Measurements from ENCODE around the gene EYA3.

EYA3 gene

DNA sequence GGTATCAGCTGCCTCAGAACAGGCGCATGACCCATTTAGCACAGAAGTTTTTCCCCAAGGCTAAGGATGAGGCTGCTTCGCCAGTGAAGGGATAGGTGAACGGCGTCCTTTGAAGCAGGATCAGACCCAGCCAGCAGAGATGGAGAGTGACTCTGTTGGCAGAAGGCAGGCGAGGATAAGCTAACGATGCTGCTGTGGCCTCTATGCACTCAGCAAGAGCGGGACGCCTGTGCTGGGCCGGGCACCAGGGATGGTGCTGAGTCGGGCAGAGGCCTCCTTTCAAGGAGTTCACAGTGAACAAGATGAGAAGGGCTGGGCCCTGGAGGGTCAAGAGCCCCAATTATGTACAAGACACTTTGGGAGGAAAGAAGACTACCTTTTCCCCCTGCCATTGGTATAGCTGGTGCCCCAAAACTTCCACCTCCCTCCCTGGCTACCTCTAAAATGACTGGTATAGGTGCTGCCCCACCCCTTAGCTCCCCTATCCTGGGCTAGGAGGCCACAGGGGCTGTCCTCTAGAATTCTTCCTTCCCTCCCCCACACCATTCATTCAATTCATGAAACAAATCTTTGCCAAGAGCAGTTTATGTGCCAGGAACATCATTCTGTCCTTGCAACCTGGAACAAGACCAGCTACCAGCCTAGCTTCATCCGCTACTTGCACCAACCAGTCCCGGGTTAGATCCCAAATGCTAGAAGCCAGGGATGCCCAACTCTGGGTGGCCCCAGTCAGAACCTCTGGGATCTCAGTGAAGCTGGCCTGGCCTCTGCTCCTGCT is 121.1 kb downstream of the EYA3 start:
- DNase-seq, result no peak

DNA sequence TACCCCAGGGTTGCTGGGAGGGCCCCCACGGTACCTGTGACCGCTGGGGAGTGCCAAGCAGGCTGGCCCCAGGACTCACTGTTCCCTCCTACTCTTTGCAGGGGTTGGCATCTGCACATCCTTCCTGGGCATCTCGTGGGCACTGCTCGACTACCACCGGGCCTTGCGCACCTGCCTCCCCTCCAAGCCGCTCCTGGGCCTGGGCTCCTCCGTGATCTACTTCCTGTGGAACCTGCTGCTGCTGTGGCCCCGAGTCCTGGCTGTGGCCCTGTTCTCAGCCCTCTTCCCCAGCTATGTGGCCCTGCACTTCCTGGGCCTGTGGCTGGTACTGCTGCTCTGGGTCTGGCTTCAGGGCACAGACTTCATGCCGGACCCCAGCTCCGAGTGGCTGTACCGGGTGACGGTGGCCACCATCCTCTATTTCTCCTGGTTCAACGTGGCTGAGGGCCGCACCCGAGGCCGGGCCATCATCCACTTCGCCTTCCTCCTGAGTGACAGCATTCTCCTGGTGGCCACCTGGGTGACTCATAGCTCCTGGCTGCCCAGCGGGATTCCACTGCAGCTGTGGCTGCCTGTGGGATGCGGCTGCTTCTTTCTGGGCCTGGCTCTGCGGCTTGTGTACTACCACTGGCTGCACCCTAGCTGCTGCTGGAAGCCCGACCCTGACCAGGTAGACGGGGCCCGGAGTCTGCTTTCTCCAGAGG is 121.9 kb downstream of the EYA3 start:
- DNase-seq, result no peak

DNA sequence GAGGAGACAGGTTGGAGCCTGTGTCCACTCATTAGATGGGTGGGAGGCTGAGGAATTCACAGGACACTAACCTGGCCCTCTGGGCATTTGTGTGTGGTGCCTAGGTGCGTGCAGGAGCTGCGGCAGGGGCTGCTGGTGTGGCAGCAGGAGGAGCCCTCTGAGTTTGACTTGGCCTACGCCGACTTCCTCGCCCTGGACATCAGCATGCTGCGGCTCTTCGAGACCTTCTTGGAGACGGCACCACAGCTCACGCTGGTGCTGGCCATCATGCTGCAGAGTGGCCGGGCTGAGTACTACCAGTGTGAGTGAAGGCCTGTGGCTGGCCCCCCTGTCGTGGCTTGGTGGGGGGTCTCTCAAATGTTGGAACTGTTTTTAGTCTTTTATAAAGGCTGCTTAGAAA is 125.0 kb downstream of the EYA3 start:
- DNase-seq, result no peak

DNA sequence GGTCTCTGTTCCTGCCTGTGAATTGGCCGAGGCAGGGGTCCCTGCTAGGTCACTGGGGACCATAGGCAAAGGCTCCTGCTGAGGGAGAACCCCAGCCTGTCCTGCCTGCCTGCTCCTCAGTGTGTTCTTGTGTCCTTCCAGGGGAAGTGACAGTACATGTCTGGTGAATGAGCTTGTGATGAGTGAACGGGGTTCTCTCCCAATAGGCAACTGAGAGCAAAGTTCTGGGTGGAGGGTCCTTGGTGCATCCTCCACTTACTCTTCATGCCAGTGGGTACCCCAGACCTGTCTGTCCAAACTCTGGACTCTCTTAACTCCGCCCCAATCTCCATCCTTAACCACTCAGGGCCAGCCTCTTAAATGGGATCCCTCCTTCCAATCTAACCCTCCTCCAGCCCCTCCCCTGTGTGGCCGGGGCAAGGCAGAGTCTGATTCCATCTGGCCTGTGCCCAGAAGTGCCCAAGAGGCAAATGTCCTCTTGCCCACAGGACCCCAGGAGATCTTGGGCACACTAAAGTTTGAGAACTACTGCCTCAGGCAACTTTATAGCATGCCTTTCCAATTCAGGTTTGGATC is 126.7 kb downstream of the EYA3 start:
- peak in 1 of 2 experiments; percentile 11 for DNase-seq

GRCh38 chr1:27960762-27961645 is 127.4 kb downstream of the EYA3 start:
- DNase-seq, result no peak

DNA sequence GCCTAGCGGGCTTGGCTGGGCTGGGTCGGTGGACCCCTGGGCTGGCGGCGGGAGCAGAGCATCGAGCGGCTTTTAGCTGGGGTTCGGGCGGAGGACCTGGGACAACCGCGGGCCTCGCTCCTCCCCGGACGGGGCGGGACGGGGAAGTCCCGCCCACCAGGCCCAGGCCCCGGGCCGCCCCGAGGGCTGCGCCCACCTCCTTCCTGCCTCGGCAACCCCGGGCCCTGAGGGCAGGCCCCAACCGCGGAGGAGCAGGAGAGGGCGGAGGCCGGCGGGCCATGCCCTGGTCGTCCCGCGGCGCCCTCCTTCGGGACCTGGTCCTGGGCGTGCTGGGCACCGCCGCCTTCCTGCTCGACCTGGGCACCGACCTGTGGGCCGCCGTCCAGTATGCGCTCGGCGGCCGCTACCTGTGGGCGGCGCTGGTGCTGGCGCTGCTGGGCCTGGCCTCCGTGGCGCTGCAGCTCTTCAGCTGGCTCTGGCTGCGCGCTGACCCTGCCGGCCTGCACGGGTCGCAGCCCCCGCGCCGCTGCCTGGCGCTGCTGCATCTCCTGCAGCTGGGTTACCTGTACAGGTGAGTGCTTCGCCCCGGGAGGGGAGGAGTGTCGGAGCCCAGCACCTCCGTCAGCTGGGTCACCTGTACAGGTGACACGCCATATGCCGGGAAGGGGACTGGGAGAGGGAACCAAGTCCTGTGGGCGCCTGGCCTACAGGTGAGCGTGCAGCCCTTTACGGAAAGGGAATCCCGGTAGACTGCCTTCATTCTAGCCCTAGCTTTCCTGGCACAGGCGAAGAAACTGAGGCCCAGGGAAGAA is 128.4 kb downstream of the EYA3 start, which contains the start of gene XKR8:
Gene XKR8 (plus strand): TSS at position 182 of the 812 bp plus-strand sequence. CDS start 97 bp downstream, at position 279.
- DNase-seq, result peak; percentile 37 to 52

- no peak for DNase-seq
Observed at GRCh38 chr1:27958513-27958912, 129.9 kb downstream of the EYA3 start.

DNA sequence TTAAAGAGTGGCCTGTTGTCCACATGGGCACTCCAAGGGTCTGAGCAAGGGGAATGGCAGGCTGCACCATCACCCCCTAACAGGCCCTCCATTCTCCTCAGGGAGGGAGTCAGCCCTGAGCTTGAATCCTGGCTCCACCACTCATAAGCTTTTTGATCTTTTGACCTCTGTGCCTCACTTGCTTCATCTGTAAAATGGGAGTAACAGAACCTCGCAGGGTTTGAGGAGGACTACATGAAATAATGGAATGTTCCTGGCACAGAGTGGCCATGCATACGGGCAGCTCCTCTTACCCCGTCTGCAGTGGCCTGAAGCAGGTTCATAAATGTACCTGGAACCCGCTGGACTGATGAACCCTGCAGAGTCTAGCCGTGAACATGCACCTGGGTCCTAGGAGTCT is 130.8 kb downstream of the EYA3 start:
- no peak for DNase-seq

GRCh38 chr1:27956761-27957160 is 131.6 kb downstream of the EYA3 start:
- DNase-seq, result no peak

DNA sequence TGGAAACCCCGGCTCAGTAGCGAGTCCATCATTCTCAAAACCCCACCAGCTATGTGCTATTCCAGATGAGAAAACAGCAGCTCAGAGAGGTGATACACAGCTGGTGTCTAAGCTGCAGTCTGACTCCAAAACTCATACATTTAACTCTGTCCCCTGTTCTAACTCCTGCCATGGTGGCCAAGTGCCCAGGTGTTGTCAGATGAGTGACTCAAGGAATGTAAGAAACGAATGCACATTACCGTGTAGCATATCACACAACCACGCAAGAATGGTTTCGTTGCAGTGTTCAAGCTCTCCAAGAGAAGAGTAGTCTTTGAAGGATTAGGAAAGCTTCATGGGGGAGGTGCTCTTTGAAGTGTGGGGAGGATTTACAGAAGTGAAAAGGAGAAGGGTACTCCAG is 133.3 kb downstream of the EYA3 start:
- DNase-seq, result no peak

- DNase-seq, result no peak
Observed at GRCh38 chr1:27954186-27954585, 134.2 kb downstream of the EYA3 start.

DNA sequence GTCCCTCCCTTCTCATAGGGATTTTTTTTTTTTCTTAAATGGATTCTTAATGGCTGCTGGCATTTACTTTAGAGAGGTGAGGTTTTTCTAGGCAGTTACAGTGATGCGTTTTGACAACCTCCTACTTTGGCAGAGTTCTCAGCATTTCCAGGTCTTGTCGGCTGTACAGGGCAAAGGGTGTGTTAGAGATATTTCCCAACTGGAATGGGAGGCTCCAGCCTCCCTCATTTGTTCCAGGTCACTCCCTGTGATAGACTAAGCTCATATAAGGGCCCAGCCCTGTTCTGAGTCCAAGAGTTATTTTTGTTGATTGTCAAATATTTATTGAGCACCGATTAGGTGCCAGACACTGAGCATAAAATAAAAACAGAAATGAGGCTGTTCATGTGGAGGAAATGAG is 136.3 kb downstream of the EYA3 start:
- no peak for DNase-seq

GRCh38 chr1:27951396-27951795 is 137.0 kb downstream of the EYA3 start:
- DNase-seq, result no peak

DNA sequence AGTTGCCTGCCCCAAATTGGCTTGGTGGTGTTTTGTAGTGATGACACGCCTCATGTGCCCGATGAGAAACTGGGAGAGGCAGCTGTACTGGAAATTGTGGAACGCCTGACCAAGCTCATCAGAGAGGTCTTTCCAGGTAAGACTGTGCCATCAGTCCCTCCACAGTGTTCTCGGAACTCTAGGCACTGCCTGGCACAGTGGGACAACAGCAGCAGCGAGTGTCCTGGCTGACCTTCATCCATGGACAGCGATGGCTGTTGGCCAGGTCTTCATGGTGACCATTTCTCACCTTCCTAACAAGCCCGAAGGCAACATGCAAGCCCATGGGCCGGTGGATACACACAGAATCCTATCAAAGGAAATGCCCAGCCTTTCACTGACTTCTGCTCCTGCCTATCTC is 139.4 kb downstream of the EYA3 start:
- DNase-seq, result no peak

DNA sequence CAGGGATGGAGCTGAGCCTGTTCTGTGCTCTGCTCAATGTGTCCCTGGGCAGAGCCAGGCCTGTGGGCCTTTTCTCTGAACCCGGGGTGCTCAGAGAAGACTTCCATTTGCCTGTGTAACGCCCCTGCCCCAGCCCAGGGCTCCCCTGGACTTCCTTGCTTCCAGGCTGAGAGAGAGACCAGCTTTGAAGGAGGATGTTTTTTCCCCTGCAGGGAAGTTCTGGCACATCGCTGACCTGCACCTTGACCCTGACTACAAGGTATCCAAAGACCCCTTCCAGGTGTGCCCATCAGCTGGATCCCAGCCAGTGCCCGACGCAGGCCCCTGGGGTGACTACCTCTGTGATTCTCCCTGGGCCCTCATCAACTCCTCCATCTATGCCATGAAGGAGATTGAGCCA is 143.4 kb downstream of the EYA3 start:
- no peak for DNase-seq

DNA sequence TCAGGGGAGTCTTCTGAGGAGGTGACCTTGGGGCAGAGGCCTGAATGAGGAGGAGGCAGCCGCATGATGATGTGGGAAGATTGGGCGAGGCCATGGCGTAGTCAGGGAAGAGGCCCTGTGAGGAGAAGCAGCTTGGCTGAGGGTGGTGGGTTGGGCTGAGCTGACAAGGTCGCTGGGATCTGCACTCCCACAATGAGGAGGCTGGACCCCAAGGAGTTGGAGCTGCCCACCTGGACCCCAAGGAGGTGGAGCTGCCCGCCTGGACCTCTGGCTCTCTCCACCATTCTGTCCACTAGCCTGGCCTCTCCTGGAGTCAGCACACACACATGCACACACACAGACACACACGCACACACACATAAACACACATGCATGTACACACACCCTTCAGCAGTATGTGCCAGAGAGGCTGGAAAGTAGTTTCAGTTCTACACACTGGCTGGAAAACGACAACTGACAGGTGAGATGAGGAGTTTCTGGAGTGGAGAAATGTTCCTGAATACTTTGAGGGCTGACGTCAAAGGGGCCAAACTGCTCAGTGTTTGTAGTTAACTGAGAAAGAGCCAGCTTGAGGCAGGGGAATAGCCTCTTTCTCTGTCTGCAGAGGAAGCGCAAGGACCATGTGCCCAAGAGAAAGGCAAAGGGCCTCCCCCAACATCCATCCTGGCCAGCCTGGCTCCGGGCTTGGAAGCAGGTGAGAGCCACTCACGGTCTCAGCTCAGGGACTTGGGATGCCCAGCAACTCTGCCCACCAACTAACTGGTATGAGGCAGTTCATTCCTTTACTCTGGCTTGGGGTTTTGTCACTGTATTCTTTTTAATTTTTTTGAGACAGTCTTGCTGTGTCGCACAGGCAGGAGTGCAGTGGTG is 146.5 kb downstream of the EYA3 start:
- no peak for DNase-seq

DNA sequence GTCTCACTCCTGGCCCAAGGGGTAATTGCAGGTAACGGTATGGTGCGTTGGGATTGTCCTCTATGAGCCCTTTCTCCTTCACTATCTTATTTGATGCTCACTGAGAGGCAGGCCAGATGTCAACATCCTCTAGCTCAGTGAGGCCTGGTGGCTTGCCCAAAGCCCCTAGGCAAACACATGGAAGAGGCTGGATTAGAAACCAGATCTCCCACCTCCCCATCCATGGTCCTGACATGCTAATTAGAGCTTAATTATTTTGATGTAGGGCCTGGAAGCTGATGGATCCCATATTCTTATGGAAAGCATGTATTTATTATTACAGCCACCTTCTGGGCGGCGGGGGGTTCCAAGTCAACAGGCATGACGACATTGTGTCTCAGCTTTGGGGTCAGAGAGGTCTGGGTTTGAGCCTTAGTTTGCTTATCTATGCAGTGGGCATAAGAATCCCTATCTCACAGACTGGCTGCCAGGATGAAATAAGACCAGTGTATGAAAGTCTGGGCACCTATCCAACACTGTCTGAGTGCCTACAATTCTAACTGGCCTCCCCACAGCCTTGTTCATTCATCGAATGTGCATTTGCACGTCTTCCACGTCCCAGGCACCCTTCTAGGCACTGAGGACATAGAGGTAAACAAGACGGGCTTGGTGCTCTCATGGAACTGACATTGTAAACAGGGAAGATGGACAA is 147.4 kb downstream of the EYA3 start:
- DNase-seq, result no peak

DNA sequence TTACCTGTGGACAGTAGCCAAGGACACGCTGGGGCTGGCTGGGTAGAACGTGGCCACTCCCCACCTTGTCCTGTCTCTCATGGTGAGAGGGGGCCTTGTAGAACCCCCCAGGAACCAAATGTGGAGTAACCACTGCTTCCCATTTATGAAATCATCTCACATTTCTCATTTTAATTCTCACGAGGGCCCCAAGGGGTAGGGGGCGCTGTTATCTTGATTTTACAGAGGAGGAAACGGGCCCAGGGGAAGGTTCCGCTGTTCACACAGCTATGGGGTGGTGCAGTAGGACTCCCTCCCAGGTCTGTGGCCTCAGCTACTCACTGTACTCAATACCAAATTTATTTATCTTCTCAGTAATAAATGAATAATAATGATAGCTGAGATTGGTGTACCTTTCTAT is 148.1 kb downstream of the EYA3 start:
- DNase-seq, result no peak

DNA sequence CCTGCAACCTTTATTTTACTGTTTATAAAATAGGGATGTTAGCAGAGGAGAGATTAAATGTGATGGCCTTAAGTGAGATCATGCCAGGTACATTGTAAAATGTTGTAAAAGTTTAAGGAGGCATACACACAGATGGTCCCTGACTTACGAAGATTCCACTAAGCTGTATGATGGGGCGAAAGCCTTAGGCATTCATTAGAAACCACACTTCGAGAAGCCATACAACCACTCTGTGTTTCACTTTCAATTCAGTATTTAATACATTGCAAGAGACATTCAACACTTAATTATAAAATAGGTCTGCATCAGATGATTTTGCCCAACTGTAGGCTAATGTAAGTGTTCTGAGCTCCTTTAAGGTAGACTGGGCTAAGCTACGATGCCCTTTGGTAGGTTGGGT is 149.9 kb downstream of the EYA3 start:
- DNase-seq, result no peak

DNA sequence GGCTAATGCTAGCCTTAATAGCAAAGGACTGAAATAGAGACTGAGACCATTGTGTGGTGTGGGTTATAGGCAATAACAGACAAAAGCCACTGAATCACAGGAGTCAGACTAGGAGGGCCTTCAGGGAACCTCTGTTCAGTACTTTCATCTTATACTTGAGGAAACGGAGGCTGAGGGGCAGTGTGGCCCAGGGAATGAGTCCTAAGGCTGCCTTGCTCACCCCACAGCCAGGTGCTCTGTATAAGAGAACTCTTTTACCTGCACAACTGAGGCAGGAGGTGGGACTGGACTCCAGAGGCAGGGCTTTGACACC is 150.9 kb downstream of the EYA3 start:
- DNase-seq, result no peak

- no peak for DNase-seq
Observed at GRCh38 chr1:27936370-27936769, 152.0 kb downstream of the EYA3 start.

Data from SW 1271 (cell line).